Measurements from ENCODE around the gene CALHM1. TPM values are rescaled to one million over a fixed set of nuclear protein-coding genes. Genes with fewer than 3 reads are reported as not detected.
"Not testable (repeated sequence)": the region's sequence is repeated elsewhere in the genome, so short reads cannot be mapped to it uniquely, and the experiment has no call there.

CALHM1 gene, protein sequence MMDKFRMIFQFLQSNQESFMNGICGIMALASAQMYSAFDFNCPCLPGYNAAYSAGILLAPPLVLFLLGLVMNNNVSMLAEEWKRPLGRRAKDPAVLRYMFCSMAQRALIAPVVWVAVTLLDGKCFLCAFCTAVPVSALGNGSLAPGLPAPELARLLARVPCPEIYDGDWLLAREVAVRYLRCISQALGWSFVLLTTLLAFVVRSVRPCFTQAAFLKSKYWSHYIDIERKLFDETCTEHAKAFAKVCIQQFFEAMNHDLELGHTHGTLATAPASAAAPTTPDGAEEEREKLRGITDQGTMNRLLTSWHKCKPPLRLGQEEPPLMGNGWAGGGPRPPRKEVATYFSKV
- not detected for polyA plus RNA-seq

- 70 to 78% methylated on average over 9 of the region's 9 CpGs for WGBS, 2 donors
- H3K27me3 ChIP-seq (ENCODE audit: control insufficient read depth in 1 of 2, insufficient read depth in 2 of 2, low read length in 2 of 2): no peaks in the 10 kb centered on the region
- no peaks in the 10 kb centered on the region for H3K36me3 ChIP-seq (ENCODE audit: control insufficient read depth in 2 of 2, insufficient read depth in 2 of 2, low read length in 1 of 2)
- H3K9me3 ChIP-seq (ENCODE audit: control insufficient read depth in 2 of 2, insufficient read depth in 1 of 2, low read depth in 1 of 2, low read length in 1 of 2): no peaks in the 10 kb centered on the region
- H3K4me1 ChIP-seq (ENCODE audit: control insufficient read depth in 2 of 2, insufficient read depth in 2 of 2, low read length in 1 of 2): peaks cover 0 to 2% of the 10 kb centered on the region in 2 donors
- no peak within 1 kb of the TSS for H3K27ac ChIP-seq (ENCODE audit: low read depth in 2 of 2, low read length in 1 of 2)
- no peak within 1 kb of the TSS for H3K4me3 ChIP-seq (ENCODE audit: low read depth in 1 of 2, low read length in 2 of 2)
These were observed at the start of gene CALHM1 for GRCh38 chr10:103458720-103459119. CALHM1 (minus strand) TSS chr10:103458900; CDS start chr10:103458751, 149 bp downstream.

DNA sequence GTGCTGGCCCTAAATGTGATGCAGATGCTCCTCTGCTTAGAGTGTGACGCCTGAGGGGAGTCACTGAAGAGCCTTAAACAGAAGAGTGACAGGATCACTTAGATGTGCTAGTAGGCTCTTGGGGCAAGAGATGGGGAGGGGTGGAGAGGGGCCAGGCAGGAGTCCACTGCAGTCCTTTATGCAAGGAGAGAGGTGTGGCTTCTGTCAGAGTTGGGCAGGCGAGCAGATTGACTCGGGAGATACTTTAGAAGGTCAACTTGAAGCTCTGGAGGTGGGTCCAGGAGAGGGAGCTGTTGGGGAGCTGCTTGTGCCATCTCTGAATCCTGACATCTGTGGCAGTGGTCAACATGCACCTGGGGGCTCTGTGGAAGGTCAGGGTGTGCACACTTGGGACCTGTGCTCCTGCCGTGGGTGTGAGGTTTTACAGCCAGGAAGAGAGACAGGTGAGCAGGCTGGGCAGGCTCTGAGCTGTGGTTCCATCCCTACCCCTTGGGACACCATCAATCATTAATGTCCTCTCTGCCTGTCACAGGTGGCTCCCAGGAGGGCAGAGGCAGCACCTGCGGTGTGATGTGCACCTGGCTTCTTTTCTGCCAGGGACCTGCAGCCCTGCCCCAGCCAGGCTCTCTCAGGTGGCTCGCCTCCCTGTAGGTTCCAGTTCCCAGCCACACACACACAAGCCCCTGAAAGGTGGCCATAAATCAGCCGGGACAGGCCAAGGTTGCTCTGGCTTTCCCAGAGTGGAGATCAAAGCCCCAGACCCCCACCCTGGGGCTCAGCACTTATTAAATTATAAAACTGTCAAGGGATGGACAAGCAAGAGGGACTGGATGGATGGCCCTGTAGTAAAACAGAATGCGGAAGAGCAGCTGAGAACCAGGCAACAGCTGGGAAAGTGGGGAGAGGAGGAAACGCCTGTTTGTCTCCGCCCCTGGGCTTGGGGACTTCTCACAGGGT, 48.8 kb upstream of the CALHM1 start:
- no peak overlapping the region for H3K27ac ChIP-seq (ENCODE audit: low read depth in 2 of 2, low read length in 1 of 2)
- no peaks in the 10 kb centered on the region for H3K4me1 ChIP-seq (ENCODE audit: control insufficient read depth in 2 of 2, insufficient read depth in 2 of 2, low read length in 1 of 2)
- H3K4me3 ChIP-seq (ENCODE audit: low read depth in 1 of 2, low read length in 2 of 2): no peak overlapping the region
- no peaks in the 10 kb centered on the region for H3K36me3 ChIP-seq (ENCODE audit: control insufficient read depth in 2 of 2, insufficient read depth in 2 of 2, low read length in 1 of 2)
- H3K27me3 ChIP-seq (ENCODE audit: control insufficient read depth in 1 of 2, insufficient read depth in 2 of 2, low read length in 2 of 2): no peaks in the 10 kb centered on the region
- WGBS, 2 donors: 56 to 69% methylated on average over 10 of the region's 10 CpGs
- no peaks in the 10 kb centered on the region for H3K9me3 ChIP-seq (ENCODE audit: control insufficient read depth in 2 of 2, insufficient read depth in 1 of 2, low read depth in 1 of 2, low read length in 1 of 2)

DNA sequence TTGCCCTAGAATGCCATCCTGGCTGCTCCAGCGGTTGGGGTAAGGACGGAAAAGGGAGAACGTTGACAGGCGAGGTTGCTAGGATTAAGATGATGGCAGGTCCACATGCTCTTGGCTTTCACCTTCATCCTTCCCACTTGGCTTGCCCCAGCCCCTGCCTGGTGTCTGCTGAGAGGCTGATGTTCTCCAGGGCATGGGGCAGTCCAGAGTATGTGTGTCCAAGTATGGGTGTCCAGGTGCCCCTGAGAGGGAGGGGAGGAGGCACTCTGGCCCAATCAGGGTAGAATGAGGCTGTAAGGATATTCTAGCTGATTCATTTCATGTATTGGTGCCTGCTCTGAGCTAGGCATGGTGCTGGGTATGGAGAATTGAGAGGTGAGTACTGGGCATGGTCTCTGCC, 47.4 kb upstream of the CALHM1 start:
- Histone ChIP-seq H3K27me3 (ENCODE audit: control insufficient read depth in 1 of 2, insufficient read depth in 2 of 2, low read length in 2 of 2) (no peaks in the 10 kb centered on the region), H3K9me3 (ENCODE audit: control insufficient read depth in 2 of 2, insufficient read depth in 1 of 2, low read depth in 1 of 2, low read length in 1 of 2) (no peaks in the 10 kb centered on the region), H3K36me3 (ENCODE audit: control insufficient read depth in 2 of 2, insufficient read depth in 2 of 2, low read length in 1 of 2) (no peaks in the 10 kb centered on the region), H3K4me3 (ENCODE audit: low read depth in 1 of 2, low read length in 2 of 2) (no peak overlapping the region), H3K4me1 (ENCODE audit: control insufficient read depth in 2 of 2, insufficient read depth in 2 of 2, low read length in 1 of 2) (no peaks in the 10 kb centered on the region), H3K27ac (ENCODE audit: low read depth in 2 of 2, low read length in 1 of 2) (no peak overlapping the region)
- 74 to 89% methylated on average over 4 of the region's 4 CpGs for WGBS, 2 donors

- no peaks in the 10 kb centered on the region for H3K36me3 ChIP-seq (ENCODE audit: control insufficient read depth in 2 of 2, insufficient read depth in 2 of 2, low read length in 1 of 2)
- no peak overlapping the region for H3K4me3 ChIP-seq (ENCODE audit: low read depth in 1 of 2, low read length in 2 of 2)
- no peaks in the 10 kb centered on the region for H3K9me3 ChIP-seq (ENCODE audit: control insufficient read depth in 2 of 2, insufficient read depth in 1 of 2, low read depth in 1 of 2, low read length in 1 of 2)
- H3K27ac ChIP-seq (ENCODE audit: low read depth in 2 of 2, low read length in 1 of 2): no peak overlapping the region
- no peaks in the 10 kb centered on the region for H3K27me3 ChIP-seq (ENCODE audit: control insufficient read depth in 1 of 2, insufficient read depth in 2 of 2, low read length in 2 of 2)
- 42 to 61% methylated on average over 10 of the region's 10 CpGs for WGBS, 2 donors
- H3K4me1 ChIP-seq (ENCODE audit: control insufficient read depth in 2 of 2, insufficient read depth in 2 of 2, low read length in 1 of 2): no peaks in the 10 kb centered on the region
These were observed 45.6 kb upstream of the CALHM1 start for GRCh38 chr10:103504181-103504783.

GRCh38 chr10:103503777-103504176, 45.1 kb upstream of the CALHM1 start:
- H3K36me3 ChIP-seq (ENCODE audit: control insufficient read depth in 2 of 2, insufficient read depth in 2 of 2, low read length in 1 of 2); H3K27ac ChIP-seq (ENCODE audit: low read depth in 2 of 2, low read length in 1 of 2); H3K4me1 ChIP-seq (ENCODE audit: control insufficient read depth in 2 of 2, insufficient read depth in 2 of 2, low read length in 1 of 2); H3K9me3 ChIP-seq (ENCODE audit: control insufficient read depth in 2 of 2, insufficient read depth in 1 of 2, low read depth in 1 of 2, low read length in 1 of 2); H3K27me3 ChIP-seq (ENCODE audit: control insufficient read depth in 1 of 2, insufficient read depth in 2 of 2, low read length in 2 of 2); H3K4me3 ChIP-seq (ENCODE audit: low read depth in 1 of 2, low read length in 2 of 2): not testable (repeated sequence)
- WGBS, 2 donors: 83 to 93% methylated on average over 6 of the region's 6 CpGs

DNA sequence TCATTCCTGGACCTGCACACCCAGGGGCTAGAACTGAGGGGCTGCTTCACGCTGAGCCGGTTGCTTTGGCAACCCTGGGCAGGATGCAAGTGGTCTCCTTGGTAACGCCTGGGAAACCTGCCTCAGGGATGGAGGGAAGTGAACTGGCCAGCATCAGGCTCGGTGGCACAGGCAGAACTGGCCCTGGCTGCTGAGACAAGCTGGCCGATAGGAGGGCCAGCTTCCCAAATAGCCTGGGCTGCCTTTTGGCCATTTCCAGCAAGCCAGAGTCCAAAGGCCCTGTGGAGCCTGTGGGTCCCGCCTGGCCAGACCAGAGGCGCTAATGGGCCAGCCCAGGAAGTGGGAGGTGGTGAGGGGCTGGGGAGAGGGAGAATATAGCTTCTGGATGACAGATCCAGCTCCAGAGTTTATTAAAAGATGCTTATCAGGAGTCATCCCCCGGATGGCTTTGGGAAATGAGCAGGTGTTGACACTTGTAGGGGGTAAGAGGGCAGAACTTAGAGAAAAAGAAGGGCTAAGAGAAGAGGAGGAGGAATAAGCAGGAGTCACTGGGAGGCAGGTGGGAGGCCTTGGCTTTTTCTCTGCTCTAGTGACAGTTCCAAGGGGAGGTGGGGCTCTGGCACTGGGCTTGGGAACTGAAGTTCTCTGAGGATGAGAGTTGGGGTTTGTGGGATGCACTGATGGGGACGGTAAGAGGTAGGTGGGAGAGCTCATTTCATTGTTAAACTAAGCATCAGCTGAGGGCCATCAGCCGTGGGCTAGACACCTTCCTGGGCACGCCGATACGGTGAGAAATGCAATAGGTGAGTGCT, 44.4 kb upstream of the CALHM1 start:
- WGBS, 2 donors: 77 to 81% methylated on average over 12 to 13 of the region's 13 CpGs
- H3K4me3 ChIP-seq (ENCODE audit: low read depth in 1 of 2, low read length in 2 of 2): no peak overlapping the region
- no peaks in the 10 kb centered on the region for H3K27me3 ChIP-seq (ENCODE audit: control insufficient read depth in 1 of 2, insufficient read depth in 2 of 2, low read length in 2 of 2)
- H3K4me1 ChIP-seq (ENCODE audit: control insufficient read depth in 2 of 2, insufficient read depth in 2 of 2, low read length in 1 of 2): no peaks in the 10 kb centered on the region
- no peak overlapping the region for H3K27ac ChIP-seq (ENCODE audit: low read depth in 2 of 2, low read length in 1 of 2)
- no peaks in the 10 kb centered on the region for H3K9me3 ChIP-seq (ENCODE audit: control insufficient read depth in 2 of 2, insufficient read depth in 1 of 2, low read depth in 1 of 2, low read length in 1 of 2)
- H3K36me3 ChIP-seq (ENCODE audit: control insufficient read depth in 2 of 2, insufficient read depth in 2 of 2, low read length in 1 of 2): no peaks in the 10 kb centered on the region

DNA sequence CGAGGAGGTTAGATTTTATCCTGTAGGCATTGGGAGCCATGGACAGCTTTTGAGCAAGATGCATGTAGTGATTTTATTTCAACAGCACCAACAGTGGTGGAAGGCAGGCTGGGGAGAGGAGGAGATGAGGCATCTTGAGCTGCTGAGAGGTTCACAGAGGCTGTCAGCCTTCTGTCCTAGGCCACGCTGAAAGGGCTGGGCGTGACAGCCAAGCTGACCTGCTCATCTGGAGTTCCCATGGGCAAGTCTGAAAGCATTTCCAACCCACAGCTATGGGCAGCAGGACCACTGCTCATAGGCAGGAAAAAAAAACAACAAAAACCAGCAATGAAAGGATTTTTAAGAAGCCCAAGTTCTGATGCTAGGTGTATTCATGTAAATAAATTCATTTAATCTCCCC, 42.5 kb upstream of the CALHM1 start:
- H3K36me3 ChIP-seq (ENCODE audit: control insufficient read depth in 2 of 2, insufficient read depth in 2 of 2, low read length in 1 of 2): no peaks in the 10 kb centered on the region
- H3K4me3 ChIP-seq (ENCODE audit: low read depth in 1 of 2, low read length in 2 of 2): no peak overlapping the region
- H3K9me3 ChIP-seq (ENCODE audit: control insufficient read depth in 2 of 2, insufficient read depth in 1 of 2, low read depth in 1 of 2, low read length in 1 of 2): no peaks in the 10 kb centered on the region
- H3K27ac ChIP-seq (ENCODE audit: low read depth in 2 of 2, low read length in 1 of 2): no peak overlapping the region
- no peaks in the 10 kb centered on the region for H3K4me1 ChIP-seq (ENCODE audit: control insufficient read depth in 2 of 2, insufficient read depth in 2 of 2, low read length in 1 of 2)
- 90 to 94% methylated on average over 3 of the region's 3 CpGs for WGBS, 2 donors
- no peaks in the 10 kb centered on the region for H3K27me3 ChIP-seq (ENCODE audit: control insufficient read depth in 1 of 2, insufficient read depth in 2 of 2, low read length in 2 of 2)

- Histone ChIP-seq H3K4me1 (ENCODE audit: control insufficient read depth in 2 of 2, insufficient read depth in 2 of 2, low read length in 1 of 2) (no peaks in the 10 kb centered on the region), H3K27ac (ENCODE audit: low read depth in 2 of 2, low read length in 1 of 2) (no peak overlapping the region), H3K27me3 (ENCODE audit: control insufficient read depth in 1 of 2, insufficient read depth in 2 of 2, low read length in 2 of 2) (no peaks in the 10 kb centered on the region), H3K4me3 (ENCODE audit: low read depth in 1 of 2, low read length in 2 of 2) (no peak overlapping the region), H3K36me3 (ENCODE audit: control insufficient read depth in 2 of 2, insufficient read depth in 2 of 2, low read length in 1 of 2) (no peaks in the 10 kb centered on the region), H3K9me3 (ENCODE audit: control insufficient read depth in 2 of 2, insufficient read depth in 1 of 2, low read depth in 1 of 2, low read length in 1 of 2) (no peaks in the 10 kb centered on the region)
- 79% methylated on average over 6 of the region's 6 CpGs for WGBS, 2 donors
These were observed 41.8 kb upstream of the CALHM1 start for GRCh38 chr10:103500481-103500880.

- H3K27me3 ChIP-seq (ENCODE audit: control insufficient read depth in 1 of 2, insufficient read depth in 2 of 2, low read length in 2 of 2): peaks cover 0 to 2% of the 10 kb centered on the region in 2 donors
- H3K4me1 ChIP-seq (ENCODE audit: control insufficient read depth in 2 of 2, insufficient read depth in 2 of 2, low read length in 1 of 2): no peaks in the 10 kb centered on the region
- H3K4me3 ChIP-seq (ENCODE audit: low read depth in 1 of 2, low read length in 2 of 2): no peak overlapping the region
- WGBS, 2 donors: 64 to 67% methylated on average over 7 of the region's 7 CpGs
- no peak overlapping the region for H3K27ac ChIP-seq (ENCODE audit: low read depth in 2 of 2, low read length in 1 of 2)
- no peaks in the 10 kb centered on the region for H3K9me3 ChIP-seq (ENCODE audit: control insufficient read depth in 2 of 2, insufficient read depth in 1 of 2, low read depth in 1 of 2, low read length in 1 of 2)
- H3K36me3 ChIP-seq (ENCODE audit: control insufficient read depth in 2 of 2, insufficient read depth in 2 of 2, low read length in 1 of 2): no peaks in the 10 kb centered on the region
These were observed 41.2 kb upstream of the CALHM1 start for GRCh38 chr10:103499881-103500280.
